Measurements from ENCODE around the gene FAM83E. TPM values are rescaled to one million over a fixed set of nuclear protein-coding genes. Genes with fewer than 3 reads are reported as not detected.

FAM83E gene
- total and polyA plus RNA-seq, 2 donors (not counting 1 experiment from before 2014, with no cell fraction given) = 0.15 to 4.1 TPM

DNA sequence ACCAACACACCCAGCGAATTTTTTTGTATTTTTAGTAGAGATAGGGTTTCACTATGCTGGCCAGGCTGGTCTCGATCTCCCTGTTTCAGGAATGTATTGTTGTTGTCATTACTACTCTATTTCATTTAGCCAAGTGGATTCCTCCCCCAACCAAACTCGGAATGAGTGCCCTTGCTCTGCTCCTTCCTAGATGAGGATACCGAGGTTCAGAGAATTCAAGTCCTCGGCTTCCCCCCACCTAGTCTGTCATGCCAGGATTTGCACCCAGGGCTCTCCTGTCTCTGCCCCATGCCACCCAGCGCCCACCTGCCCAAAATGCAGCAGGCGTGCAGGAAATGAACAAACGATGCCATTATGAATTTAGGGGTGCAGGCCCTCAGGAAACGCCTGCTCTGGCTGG lies 11.9 kb downstream of the FAM83E start:
- no peak for ATAC-seq (ENCODE audit: low read depth)
- DNase-seq = no peak
- POLR2A ChIA-PET = no interaction called here
- no peak overlapping the region for H3K27ac ChIP-seq (ENCODE audit: low read length in 2 of 2)
- intact Hi-C loops (cut with micrococcal nuclease) = no loop called here
- no peaks in the 10 kb centered on the region for H3K36me3 ChIP-seq (replicated peaks in 1 of 2; ENCODE audit: control extremely low read depth in 1 of 2, control insufficient read depth in 1 of 2, extremely low read depth in 1 of 2, insufficient read depth in 2 of 2, low read length in 1 of 2)
- no peaks in the 10 kb centered on the region for H3K4me1 Mint-ChIP-seq
- TF ChIP-seq CTCF (IDR thresholded peaks at IDR 0.05) (no peak), EZH2 (IDR thresholded peaks at IDR 0.05; ENCODE audit: borderline replicate concordance, insufficient read depth, low read depth, low read length, poor library complexity, severe bottlenecking) (no peak)
- H3K27ac Mint-ChIP-seq = no peak overlapping the region
- peaks cover 0 to 3% (median 0%) of the 10 kb centered on the region in 4 experiments for H3K27me3 ChIP-seq (replicated peaks in 1 of 4; ENCODE audit: control extremely low read depth in 1 of 4, control insufficient read depth in 3 of 4, insufficient read depth in 4 of 4, low read length in 3 of 4)
- CTCF ChIA-PET = interaction anchor here (0.8 to 1.7 kb wide), 2 partner anchors 14 to 19 kb away, joined by 3 to 8 read pairs; no protein-coding TSS in a partner anchor
- no peak overlapping the region for H3K4me2 ChIP-seq (replicated peaks; ENCODE audit: low read depth, low read length, poor library complexity, severe bottlenecking)
- no peak overlapping the region for H3K4me3 ChIP-seq (ENCODE audit: control extremely low read depth in 1 of 5, extremely low read depth in 1 of 5, insufficient read depth in 1 of 5, low read depth in 2 of 5, low read length in 4 of 5)
- H3K79me2 ChIP-seq (ENCODE audit: control insufficient read depth, insufficient read depth, low read length) = no peaks in the 10 kb centered on the region
- no peaks in the 10 kb centered on the region for H3K9me3 ChIP-seq (ENCODE audit: control extremely low read depth in 1 of 3, control insufficient read depth in 2 of 3, insufficient read depth in 1 of 3, low read length in 2 of 3)
- no peaks in the 10 kb centered on the region for H3K9me3 Mint-ChIP-seq (ENCODE audit: insufficient read depth)
- no peak overlapping the region for H2AFZ ChIP-seq (ENCODE audit: insufficient read depth, low read depth, low read length, poor library complexity, severe bottlenecking)
- H3K9ac ChIP-seq (ENCODE audit: low read length) = no peak overlapping the region
- no peaks in the 10 kb centered on the region for H3K4me1 ChIP-seq (ENCODE audit: control insufficient read depth in 2 of 2, insufficient read depth in 2 of 2, low read length in 2 of 2)
- no peak overlapping the region for H3K4me3 Mint-ChIP-seq
- no peaks in the 10 kb centered on the region for H4K20me1 ChIP-seq (ENCODE audit: control insufficient read depth, insufficient read depth, low read length, poor library complexity, severe bottlenecking)
- peaks cover 4% of the 10 kb centered on the region for H3K27me3 Mint-ChIP-seq
- WGBS (ENCODE audit: insufficient coverage) = 82% methylated on average over 7 of the region's 9 CpGs

DNA sequence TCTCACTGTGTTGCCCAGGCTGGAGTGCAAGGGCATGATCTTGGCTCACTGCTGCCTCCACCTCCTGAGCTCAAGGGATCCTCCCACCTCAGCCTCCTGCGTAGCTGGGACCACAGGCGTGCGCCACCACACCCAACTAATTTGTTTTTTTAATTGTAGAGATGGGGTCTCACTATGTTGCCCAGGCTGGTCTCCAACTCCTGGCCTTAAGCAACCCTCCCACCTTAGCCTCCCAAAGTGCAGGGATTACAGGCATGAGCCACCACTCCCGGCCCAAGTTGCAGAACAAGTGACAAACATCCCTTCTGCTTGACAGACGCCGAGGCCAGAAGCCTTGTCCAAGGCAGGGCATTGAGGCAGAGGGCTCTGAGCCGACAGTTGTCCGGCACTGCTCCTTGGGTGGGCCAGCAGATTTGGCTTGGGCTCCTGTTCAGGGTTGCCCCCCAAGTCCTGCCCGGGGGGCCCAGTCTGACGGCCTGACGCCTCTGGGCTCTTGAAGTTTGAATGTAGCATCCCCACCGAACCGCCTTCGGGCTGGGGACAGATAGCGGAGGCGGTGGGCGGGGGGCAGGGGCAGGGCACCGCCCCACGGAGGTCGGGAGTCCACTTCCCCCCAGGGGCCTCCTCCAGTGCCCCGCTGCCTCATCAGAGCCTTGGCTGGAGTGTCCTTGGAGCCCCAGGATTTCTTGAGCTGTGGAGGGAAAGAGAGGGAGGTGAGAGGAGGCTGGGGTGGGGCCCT lies 14.0 kb downstream of the FAM83E start:
- intact Hi-C loops (cut with micrococcal nuclease) = no loop called here
- ChIA-PET CTCF (interaction anchor here (1.4 kb wide), 1 partner anchor 12 kb away, joined by 5 read pairs; no protein-coding TSS in a partner anchor), POLR2A (no interaction called here)
- ATAC-seq (ENCODE audit: low read depth) = no peak
- H3K4me3 ChIP-seq (ENCODE audit: control extremely low read depth in 1 of 5, extremely low read depth in 1 of 5, insufficient read depth in 1 of 5, low read depth in 2 of 5, low read length in 4 of 5) = no peak overlapping the region
- H3K4me1 ChIP-seq (ENCODE audit: control insufficient read depth in 2 of 2, insufficient read depth in 2 of 2, low read length in 2 of 2) = no peaks in the 10 kb centered on the region
- Mint-ChIP-seq H3K27ac (no peak overlapping the region), H3K4me3 (no peak overlapping the region), H3K27me3 (peaks cover 4% of the 10 kb centered on the region), H3K4me1 (peaks cover 2% of the 10 kb centered on the region), H3K9me3 (ENCODE audit: insufficient read depth) (no peaks in the 10 kb centered on the region)
- no peak for DNase-seq
- H3K79me2 ChIP-seq (ENCODE audit: control insufficient read depth, insufficient read depth, low read length) = no peaks in the 10 kb centered on the region
- TF ChIP-seq EZH2 (IDR thresholded peaks at IDR 0.05; ENCODE audit: borderline replicate concordance, insufficient read depth, low read depth, low read length, poor library complexity, severe bottlenecking) (no peak), CTCF (IDR thresholded peaks at IDR 0.05) (no peak)
- H3K27me3 ChIP-seq (replicated peaks in 1 of 4; ENCODE audit: control extremely low read depth in 1 of 4, control insufficient read depth in 3 of 4, insufficient read depth in 4 of 4, low read length in 3 of 4) = peaks cover 0 to 3% (median 0%) of the 10 kb centered on the region in 4 experiments
- H3K9ac ChIP-seq (ENCODE audit: low read length) = no peak overlapping the region
- 88% methylated on average over 18 of the region's 21 CpGs for WGBS (ENCODE audit: insufficient coverage)
- no peak overlapping the region for H2AFZ ChIP-seq (ENCODE audit: insufficient read depth, low read depth, low read length, poor library complexity, severe bottlenecking)
- H3K4me2 ChIP-seq (replicated peaks; ENCODE audit: low read depth, low read length, poor library complexity, severe bottlenecking) = no peak overlapping the region
- H3K27ac ChIP-seq (ENCODE audit: low read length in 2 of 2) = no peak overlapping the region
- no peaks in the 10 kb centered on the region for H4K20me1 ChIP-seq (ENCODE audit: control insufficient read depth, insufficient read depth, low read length, poor library complexity, severe bottlenecking)
- no peaks in the 10 kb centered on the region for H3K36me3 ChIP-seq (replicated peaks in 1 of 2; ENCODE audit: control extremely low read depth in 1 of 2, control insufficient read depth in 1 of 2, extremely low read depth in 1 of 2, insufficient read depth in 2 of 2, low read length in 1 of 2)
- H3K9me3 ChIP-seq (ENCODE audit: control extremely low read depth in 1 of 3, control insufficient read depth in 2 of 3, insufficient read depth in 1 of 3, low read length in 2 of 3) = no peaks in the 10 kb centered on the region

All from B cell (primary cell).